IPS-18a (cell line): ENCODE measurements around the gene ZNF70.
A peak's percentile ranks its signal among the peaks of the same experiment; 100 is the strongest.

ENCODE experiments used
- H3K27ac ChIP-seq: one replicate; pipeline ENCODE4 v1.5.1; 2013; ENCODE audit warnings: low read length
- H3K27me3 ChIP-seq: one replicate; pipeline ENCODE4 v1.6.1; 2013; ENCODE audit warnings: mild to moderate bottlenecking, low read length; ENCODE audit not compliant: control insufficient read depth, insufficient read depth
- H3K36me3 ChIP-seq: one replicate; pipeline ENCODE4 v1.6.1; 2013; ENCODE audit warnings: low read depth, low read length; ENCODE audit not compliant: control insufficient read depth
- H3K4me1 ChIP-seq: one replicate; pipeline ENCODE4 v1.6.1; 2013; ENCODE audit warnings: low read depth, low read length; ENCODE audit not compliant: control insufficient read depth
- H3K4me3 ChIP-seq: one replicate; pipeline ENCODE4 v1.5.1; 2013; ENCODE audit warnings: low read length
- H3K9ac ChIP-seq: one replicate; pipeline ENCODE4 v1.6.1; 2013; ENCODE audit warnings: mild to moderate bottlenecking, low read length, moderate library complexity
- H3K9me3 ChIP-seq: one replicate; pipeline ENCODE4 v1.6.1; 2013; ENCODE audit warnings: low read depth, low read length; ENCODE audit not compliant: control insufficient read depth

Gene ZNF70

GRCh38 chr22:23750714-23751440 is at the start of gene ZNF70:
Gene ZNF70 (minus strand): TSS chr22:23751112. CDS start chr22:23745140, 5,972 bp downstream.
- Histone ChIP-seq H3K4me3 (peak within 1 kb of the TSS; percentile 90), H3K27ac (peak within 1 kb of the TSS; percentile 82), H3K36me3 (no peaks in the 10 kb centered on the region), H3K9me3 (no peaks in the 10 kb centered on the region), H3K4me1 (no peaks in the 10 kb centered on the region), H3K9ac (peak within 1 kb of the TSS; percentile 86), H3K27me3 (no peaks in the 10 kb centered on the region)

- no peak overlapping the region for H3K9ac ChIP-seq
- H3K4me3 ChIP-seq = no peak overlapping the region
- no peaks in the 10 kb centered on the region for H3K4me1 ChIP-seq
- no peak overlapping the region for H3K27ac ChIP-seq
- no peaks in the 10 kb centered on the region for H3K27me3 ChIP-seq
- H3K9me3 ChIP-seq = no peaks in the 10 kb centered on the region
- peaks cover 67% of the 10 kb centered on the region for H3K36me3 ChIP-seq
These were observed 45.5 kb upstream of the ZNF70 start for GRCh38 chr22:23796461-23796860.

DNA sequence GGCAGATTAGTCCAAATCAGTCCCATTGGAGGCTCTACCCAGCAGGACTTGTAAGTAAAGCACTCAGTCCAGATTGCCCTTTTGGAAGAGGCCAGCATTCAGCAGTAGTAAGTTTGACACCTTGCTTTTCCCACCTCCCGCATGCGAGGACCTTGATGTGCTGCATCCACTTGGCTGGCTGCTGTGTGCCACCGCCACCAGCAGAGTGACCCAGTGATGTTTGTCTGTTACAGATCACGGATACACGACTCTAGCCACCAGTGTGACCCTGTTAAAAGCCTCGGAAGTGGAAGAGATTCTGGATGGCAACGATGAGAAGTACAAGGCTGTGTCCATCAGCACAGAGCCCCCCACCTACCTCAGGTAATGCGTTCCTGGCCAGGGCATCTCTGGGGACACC is 42.4 kb upstream of the ZNF70 start:
- Histone ChIP-seq H3K9ac (no peak overlapping the region), H3K4me1 (peaks cover 3% of the 10 kb centered on the region), H3K27me3 (no peaks in the 10 kb centered on the region), H3K4me3 (no peak overlapping the region), H3K36me3 (peaks cover 59% of the 10 kb centered on the region), H3K9me3 (no peaks in the 10 kb centered on the region), H3K27ac (no peak overlapping the region)

GRCh38 chr22:23791738-23792645 is 41.1 kb upstream of the ZNF70 start:
- H3K4me1 ChIP-seq = peaks cover 7% of the 10 kb centered on the region
- no peak overlapping the region for H3K9ac ChIP-seq
- H3K9me3 ChIP-seq = no peaks in the 10 kb centered on the region
- peaks cover 53% of the 10 kb centered on the region for H3K36me3 ChIP-seq
- no peak overlapping the region for H3K4me3 ChIP-seq
- H3K27ac ChIP-seq = no peak overlapping the region
- H3K27me3 ChIP-seq = no peaks in the 10 kb centered on the region

DNA sequence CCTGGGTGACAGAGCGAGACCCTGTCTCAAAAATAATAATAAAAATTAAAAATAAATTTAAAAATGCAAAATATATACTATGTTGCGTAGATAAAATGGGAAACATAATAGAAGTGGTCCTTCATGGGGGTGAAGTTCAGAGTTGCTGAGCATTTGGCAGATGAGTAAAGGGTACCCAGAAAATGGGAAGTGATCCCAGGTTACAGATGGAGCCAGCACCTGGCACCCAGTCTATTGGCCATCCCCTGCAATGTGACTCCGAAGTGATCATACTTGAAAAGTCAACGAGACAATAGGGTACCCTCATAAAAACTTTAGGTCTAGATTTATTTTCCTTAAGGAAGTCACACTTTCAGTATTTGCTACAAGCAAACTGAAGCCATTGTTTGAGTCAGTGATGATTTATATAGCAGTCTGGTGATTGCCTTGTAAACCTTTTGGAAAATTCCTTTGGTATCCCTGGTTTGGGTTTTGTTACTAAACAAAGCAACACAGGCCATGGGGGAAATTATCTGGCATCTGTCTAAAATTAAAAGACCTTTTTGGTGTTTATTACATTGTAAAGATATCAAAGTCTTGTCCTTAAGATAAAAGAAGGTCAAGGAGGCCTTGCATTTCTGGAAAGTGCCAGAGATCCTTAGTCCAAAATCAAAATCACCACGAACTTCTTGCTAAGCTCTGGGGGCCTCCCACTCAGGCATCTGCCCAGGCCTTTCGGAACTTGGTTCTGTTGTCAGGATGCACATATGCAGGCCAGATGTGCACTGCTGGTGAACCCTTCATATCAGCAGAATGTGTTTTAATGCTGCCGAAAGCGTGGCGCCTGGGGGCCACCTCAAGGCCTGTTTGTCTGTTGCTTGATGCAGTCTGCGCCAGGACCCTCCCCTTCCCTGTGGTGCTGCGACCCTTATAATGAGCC is 40.2 kb upstream of the ZNF70 start:
- H3K4me1 ChIP-seq = peaks cover 11% of the 10 kb centered on the region
- H3K27me3 ChIP-seq = no peaks in the 10 kb centered on the region
- no peaks in the 10 kb centered on the region for H3K9me3 ChIP-seq
- H3K27ac ChIP-seq = no peak overlapping the region
- no peak overlapping the region for H3K9ac ChIP-seq
- H3K36me3 ChIP-seq = peaks cover 48% of the 10 kb centered on the region
- H3K4me3 ChIP-seq = no peak overlapping the region

- H3K9ac ChIP-seq = no peak overlapping the region
These were observed 38.7 kb upstream of the ZNF70 start for GRCh38 chr22:23789638-23790037.

DNA sequence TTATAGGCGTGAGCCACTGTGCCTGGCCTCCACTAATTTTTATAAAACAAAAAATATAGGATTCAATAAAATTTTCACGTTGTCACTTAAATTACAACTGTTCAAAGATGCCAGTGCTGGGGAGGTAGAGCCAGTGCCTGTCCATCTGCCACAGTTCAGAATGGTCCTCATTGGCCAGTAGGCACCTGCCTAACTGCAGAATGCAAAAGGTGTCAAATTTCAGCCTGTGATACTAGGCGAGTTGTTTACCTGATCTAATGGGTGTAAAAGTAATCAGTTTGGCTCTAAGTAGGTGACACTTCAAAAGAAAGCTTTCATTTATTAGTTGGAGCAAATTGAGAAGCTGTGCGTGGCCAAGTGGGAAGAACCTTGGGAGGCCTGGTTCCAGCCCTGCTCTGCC is 38.2 kb upstream of the ZNF70 start:
- peaks cover 11% of the 10 kb centered on the region for H3K4me1 ChIP-seq
- no peak overlapping the region for H3K9ac ChIP-seq
- H3K36me3 ChIP-seq = peaks cover 36% of the 10 kb centered on the region
- no peak overlapping the region for H3K4me3 ChIP-seq
- no peaks in the 10 kb centered on the region for H3K9me3 ChIP-seq
- H3K27ac ChIP-seq = no peak overlapping the region
- H3K27me3 ChIP-seq = no peaks in the 10 kb centered on the region

More at GRCh38 chr22:23789638-23790037, 38.7 kb upstream of the ZNF70 start:
- H3K27ac ChIP-seq = no peak overlapping the region
- H3K27me3 ChIP-seq = no peaks in the 10 kb centered on the region
- no peaks in the 10 kb centered on the region for H3K9me3 ChIP-seq
- no peak overlapping the region for H3K4me3 ChIP-seq
- peaks cover 41% of the 10 kb centered on the region for H3K36me3 ChIP-seq
- peaks cover 11% of the 10 kb centered on the region for H3K4me1 ChIP-seq

- H3K27ac ChIP-seq = no peak overlapping the region
- H3K36me3 ChIP-seq = peaks cover 26% of the 10 kb centered on the region
- peaks cover 11% of the 10 kb centered on the region for H3K4me1 ChIP-seq
- H3K4me3 ChIP-seq = peak overlapping the region; percentile 97
- H3K9me3 ChIP-seq = no peaks in the 10 kb centered on the region
- H3K27me3 ChIP-seq = no peaks in the 10 kb centered on the region
- peak overlapping the region; percentile 96 for H3K9ac ChIP-seq
These were observed 37.0 kb upstream of the ZNF70 start for GRCh38 chr22:23787910-23788309.

- Histone ChIP-seq H3K4me3 (peak overlapping the region; percentile 97), H3K27ac (no peak overlapping the region), H3K9ac (peak overlapping the region; percentile 96), H3K27me3 (no peaks in the 10 kb centered on the region), H3K4me1 (peaks cover 11% of the 10 kb centered on the region), H3K36me3 (peaks cover 22% of the 10 kb centered on the region), H3K9me3 (no peaks in the 10 kb centered on the region)
These were observed 36.6 kb upstream of the ZNF70 start for GRCh38 chr22:23787600-23787896.

GRCh38 chr22:23786752-23787599 is 36.1 kb upstream of the ZNF70 start, which contains the start of gene SMARCB1:
Gene SMARCB1 (plus strand): TSS chr22:23786966. CDS start chr22:23787170, 204 bp downstream.
- H3K4me1 ChIP-seq = peaks cover 11% of the 10 kb centered on the region
- H3K9ac ChIP-seq = peak within 1 kb of the TSS; percentile 96

More at GRCh38 chr22:23786752-23787599, 36.1 kb upstream of the ZNF70 start, which contains the start of gene SMARCB1:
- H3K36me3 ChIP-seq = peaks cover 17% of the 10 kb centered on the region
- H3K4me3 ChIP-seq = peak within 1 kb of the TSS; percentile 97
- no peaks in the 10 kb centered on the region for H3K9me3 ChIP-seq
- H3K27ac ChIP-seq = peak within 1 kb of the TSS; percentile 89
- H3K27me3 ChIP-seq = no peaks in the 10 kb centered on the region
